ENCODE data around the gene NSUN7.

The NSUN7 gene

GRCh38 chr4:40820101-40820500, 70.3 kb downstream of the NSUN7 start:
- ATAC-seq, result no peak
- Mint-ChIP-seq H3K27me3 (no peaks in the 10 kb centered on the region), H3K4me1 (no peaks in the 10 kb centered on the region), H3K27ac (no peak overlapping the region), H3K4me3 (no peak overlapping the region), H3K36me3 (ENCODE audit: low read depth) (no peaks in the 10 kb centered on the region), H3K9me3 (no peaks in the 10 kb centered on the region)
- DNase-seq, result no peak

- ATAC-seq, result no peak
- peaks cover 4% of the 10 kb centered on the region for H3K4me1 Mint-ChIP-seq
- no peak overlapping the region for H3K27ac Mint-ChIP-seq
- no peak for DNase-seq
- peaks cover 1% of the 10 kb centered on the region for H3K9me3 Mint-ChIP-seq
- no peak overlapping the region for H3K4me3 Mint-ChIP-seq
- H3K36me3 Mint-ChIP-seq (ENCODE audit: low read depth), result no peaks in the 10 kb centered on the region
- H3K27me3 Mint-ChIP-seq, result no peaks in the 10 kb centered on the region
These were observed 72.8 kb downstream of the NSUN7 start for GRCh38 chr4:40822420-40823166.

- H3K27me3 Mint-ChIP-seq, result no peaks in the 10 kb centered on the region
- peaks cover 11% of the 10 kb centered on the region for H3K9me3 Mint-ChIP-seq
- H3K36me3 Mint-ChIP-seq (ENCODE audit: low read depth), result peaks cover 4% of the 10 kb centered on the region
- peaks cover 9% of the 10 kb centered on the region for H3K4me1 Mint-ChIP-seq
- H3K4me3 Mint-ChIP-seq, result no peak overlapping the region
- no peak for DNase-seq
- no peak overlapping the region for H3K27ac Mint-ChIP-seq
- ATAC-seq, result no peak
These were observed 75.5 kb downstream of the NSUN7 start for GRCh38 chr4:40825014-40825838.

GRCh38 chr4:40826821-40827220, 77.1 kb downstream of the NSUN7 start:
- H3K27ac Mint-ChIP-seq, result no peak overlapping the region
- no peak for ATAC-seq

GRCh38 chr4:40827758-40828157, 78.0 kb downstream of the NSUN7 start:
- no peak for DNase-seq
- Mint-ChIP-seq H3K4me3 (no peak overlapping the region), H3K27ac (no peak overlapping the region)

More at GRCh38 chr4:40826821-40827220, 77.1 kb downstream of the NSUN7 start:
- peaks cover 9% of the 10 kb centered on the region for H3K4me1 Mint-ChIP-seq
- no peaks in the 10 kb centered on the region for H3K27me3 Mint-ChIP-seq
- peaks cover 4% of the 10 kb centered on the region for H3K36me3 Mint-ChIP-seq (ENCODE audit: low read depth)
- H3K9me3 Mint-ChIP-seq, result peaks cover 11% of the 10 kb centered on the region
- no peak overlapping the region for H3K4me3 Mint-ChIP-seq
- no peak for DNase-seq

GRCh38 chr4:40828661-40829060, 78.9 kb downstream of the NSUN7 start:
- peaks cover 11% of the 10 kb centered on the region for H3K9me3 Mint-ChIP-seq
- H3K27ac Mint-ChIP-seq, result no peak overlapping the region
- ATAC-seq (no peak), DNase-seq (no peak)
- peaks cover 4% of the 10 kb centered on the region for H3K36me3 Mint-ChIP-seq (ENCODE audit: low read depth)
- H3K4me3 Mint-ChIP-seq, result no peak overlapping the region
- no peaks in the 10 kb centered on the region for H3K27me3 Mint-ChIP-seq
- H3K4me1 Mint-ChIP-seq, result peaks cover 9% of the 10 kb centered on the region

More at GRCh38 chr4:40827758-40828157, 78.0 kb downstream of the NSUN7 start:
- peak; percentile 75 for ATAC-seq
- Mint-ChIP-seq H3K27me3 (no peaks in the 10 kb centered on the region), H3K4me1 (peaks cover 9% of the 10 kb centered on the region), H3K36me3 (ENCODE audit: low read depth) (peaks cover 4% of the 10 kb centered on the region), H3K9me3 (peaks cover 11% of the 10 kb centered on the region)

GRCh38 chr4:40829586-40829985, 79.8 kb downstream of the NSUN7 start:
- Mint-ChIP-seq H3K27me3 (no peaks in the 10 kb centered on the region), H3K9me3 (peaks cover 11% of the 10 kb centered on the region), H3K4me3 (no peak overlapping the region), H3K4me1 (peaks cover 9% of the 10 kb centered on the region), H3K27ac (no peak overlapping the region), H3K36me3 (ENCODE audit: low read depth) (peaks cover 4% of the 10 kb centered on the region)
- DNase-seq (no peak), ATAC-seq (no peak)

GRCh38 chr4:40831146-40831907, 81.6 kb downstream of the NSUN7 start:
- Mint-ChIP-seq H3K36me3 (ENCODE audit: low read depth) (peaks cover 4% of the 10 kb centered on the region), H3K9me3 (peaks cover 11% of the 10 kb centered on the region), H3K27me3 (no peaks in the 10 kb centered on the region), H3K4me3 (no peak overlapping the region), H3K4me1 (peaks cover 7% of the 10 kb centered on the region), H3K27ac (no peak overlapping the region)
- ATAC-seq, result no peak
- no peak for DNase-seq

GRCh38 chr4:40832175-40832574, 82.4 kb downstream of the NSUN7 start:
- no peak overlapping the region for H3K4me3 Mint-ChIP-seq
- H3K9me3 Mint-ChIP-seq, result peaks cover 11% of the 10 kb centered on the region
- ATAC-seq, result no peak
- no peaks in the 10 kb centered on the region for H3K27me3 Mint-ChIP-seq
- no peak for DNase-seq
- peaks cover 10% of the 10 kb centered on the region for H3K4me1 Mint-ChIP-seq
- peaks cover 4% of the 10 kb centered on the region for H3K36me3 Mint-ChIP-seq (ENCODE audit: low read depth)
- H3K27ac Mint-ChIP-seq, result no peak overlapping the region

GRCh38 chr4:40833212-40833611, 83.5 kb downstream of the NSUN7 start:
- H3K9me3 Mint-ChIP-seq, result peaks cover 3% of the 10 kb centered on the region
- no peaks in the 10 kb centered on the region for H3K27me3 Mint-ChIP-seq
- H3K27ac Mint-ChIP-seq, result no peak overlapping the region
- no peak overlapping the region for H3K4me3 Mint-ChIP-seq
- DNase-seq (no peak), ATAC-seq (no peak)
- H3K4me1 Mint-ChIP-seq, result peaks cover 6% of the 10 kb centered on the region
- H3K36me3 Mint-ChIP-seq (ENCODE audit: low read depth), result peaks cover under 1% of the 10 kb centered on the region

GRCh38 chr4:40837094-40837870, 87.5 kb downstream of the NSUN7 start:
- Mint-ChIP-seq H3K9me3 (no peaks in the 10 kb centered on the region), H3K36me3 (ENCODE audit: low read depth) (no peaks in the 10 kb centered on the region), H3K27me3 (no peaks in the 10 kb centered on the region), H3K27ac (no peak overlapping the region), H3K4me1 (peaks cover 19% of the 10 kb centered on the region), H3K4me3 (no peak overlapping the region)
- ATAC-seq (no peak), DNase-seq (no peak)

GRCh38 chr4:40838742-40839141, 89.0 kb downstream of the NSUN7 start:
- Mint-ChIP-seq H3K4me1 (peaks cover 22% of the 10 kb centered on the region), H3K27me3 (no peaks in the 10 kb centered on the region), H3K9me3 (no peaks in the 10 kb centered on the region), H3K36me3 (ENCODE audit: low read depth) (no peaks in the 10 kb centered on the region), H3K4me3 (no peak overlapping the region), H3K27ac (no peak overlapping the region)
- ATAC-seq, result no peak
- no peak for DNase-seq

GRCh38 chr4:40840255-40840984, 90.7 kb downstream of the NSUN7 start:
- H3K36me3 Mint-ChIP-seq (ENCODE audit: low read depth), result no peaks in the 10 kb centered on the region
- no peaks in the 10 kb centered on the region for H3K27me3 Mint-ChIP-seq
- peaks cover 22% of the 10 kb centered on the region for H3K4me1 Mint-ChIP-seq
- H3K4me3 Mint-ChIP-seq, result no peak overlapping the region
- DNase-seq, result no peak
- ATAC-seq, result no peak
- no peaks in the 10 kb centered on the region for H3K9me3 Mint-ChIP-seq
- no peak overlapping the region for H3K27ac Mint-ChIP-seq
